H9 (cell line): Measurements from ENCODE around the gene CCDC170. TPM values are rescaled to one million over a fixed set of nuclear protein-coding genes. Genes with fewer than 3 reads are reported as not detected.

Experiments
- DNase-seq: peaks from one replicate; pipeline ENCODE4 v3.0.0-alpha.2; 2017
- H2AFZ ChIP-seq: one replicate; pipeline ENCODE4 v1.6.1; 2013; ENCODE audit warnings: mild to moderate bottlenecking, low read length, control low read depth, moderate library complexity
- H2AK5ac ChIP-seq: 2 replicates; pipeline ENCODE4 v1.6.1; 2013; ENCODE audit warnings: low read length, control low read depth, mixed read lengths; ENCODE audit not compliant: insufficient read length
- H2BK120ac ChIP-seq: one replicate; pipeline ENCODE4 v1.6.1; 2013; ENCODE audit warnings: low read depth, mild to moderate bottlenecking, low read length, control low read depth, inconsistent platforms; ENCODE audit not compliant: poor library complexity, severe bottlenecking
- H2BK12ac ChIP-seq: 2 replicates; pipeline ENCODE4 v1.6.1; 2013; ENCODE audit warnings: low read length, control low read depth, mixed read lengths, low read depth; ENCODE audit not compliant: insufficient read length
- H2BK15ac ChIP-seq: 2 replicates; pipeline ENCODE4 v1.6.1; 2013; ENCODE audit warnings: low read depth, low read length, control low read depth
- H2BK20ac ChIP-seq: one replicate; pipeline ENCODE4 v1.6.1; 2013; ENCODE audit warnings: low read depth, mild to moderate bottlenecking, low read length, control low read depth, inconsistent platforms; ENCODE audit not compliant: poor library complexity, severe bottlenecking
- H2BK5ac ChIP-seq: 2 replicates; pipeline ENCODE4 v1.6.1; 2013; ENCODE audit warnings: low read length, control low read depth, mixed read lengths; ENCODE audit not compliant: insufficient read length
- H3K14ac ChIP-seq: 2 replicates; pipeline ENCODE4 v1.6.1; 2013; ENCODE audit warnings: low read length, control low read depth; ENCODE audit not compliant: insufficient read depth
- H3K18ac ChIP-seq: 2 replicates; pipeline ENCODE4 v1.6.1; 2013; ENCODE audit warnings: low read depth, mild to moderate bottlenecking, mixed read lengths, low read length, control low read depth; ENCODE audit not compliant: insufficient read length
- H3K23ac ChIP-seq: 2 replicates; pipeline ENCODE4 v1.6.1; 2013; ENCODE audit warnings: low read length, control low read depth, mixed read lengths, low read depth; ENCODE audit not compliant: insufficient read length
- H3K23me2 ChIP-seq: 2 replicates; pipeline ENCODE4 v1.6.1; 2013; ENCODE audit warnings: low read depth, mild to moderate bottlenecking, mixed read lengths, low read length, control low read depth; ENCODE audit not compliant: insufficient read length, poor library complexity, severe bottlenecking
- H3K27ac ChIP-seq: 2 replicates; pipeline ENCODE4 v1.5.1; 2013; ENCODE audit warnings: low read length, control low read depth, mixed read lengths, low read depth; ENCODE audit not compliant: insufficient read length
- H3K27me3 ChIP-seq: 2 replicates; pipeline ENCODE4 v1.6.1; 2013; ENCODE audit warnings: low read length, control low read depth, inconsistent platforms; ENCODE audit not compliant: insufficient read depth
- H3K4ac ChIP-seq: 2 replicates; pipeline ENCODE4 v1.6.1; 2013; ENCODE audit warnings: low read depth, mild to moderate bottlenecking, control low read depth, inconsistent platforms, low read length, moderate library complexity
- H3K4me1 ChIP-seq: 2 replicates; pipeline ENCODE4 v1.6.1; 2013; ENCODE audit warnings: low read length, control low read depth, inconsistent platforms; ENCODE audit not compliant: insufficient read depth
- H3K4me2 ChIP-seq: 2 replicates; pipeline ENCODE4 v1.6.1; 2013; ENCODE audit warnings: low read length, control low read depth, mixed read lengths; ENCODE audit not compliant: insufficient read length, insufficient read depth
- H3K56ac ChIP-seq: 2 replicates; pipeline ENCODE4 v1.6.1; 2013; ENCODE audit warnings: low read depth, mild to moderate bottlenecking, mixed read lengths, low read length, control low read depth; ENCODE audit not compliant: insufficient read length
- H3K79me1 ChIP-seq: 2 replicates; pipeline ENCODE4 v1.6.1; 2013; ENCODE audit warnings: low read depth, mild to moderate bottlenecking, moderate library complexity, low read length, control low read depth, inconsistent platforms; ENCODE audit not compliant: insufficient read depth, poor library complexity, severe bottlenecking
- H3K79me2 ChIP-seq: 2 replicates; pipeline ENCODE4 v1.6.1; 2013; ENCODE audit warnings: low read length, control low read depth, inconsistent platforms; ENCODE audit not compliant: insufficient read depth
- H3K9ac ChIP-seq: 2 replicates; pipeline ENCODE4 v1.6.1; 2013; ENCODE audit warnings: low read length, control low read depth, mixed read lengths; ENCODE audit not compliant: insufficient read length; ENCODE audit errors: extremely low read depth
- H3K9me3 ChIP-seq: one replicate; pipeline ENCODE4 v1.6.1; 2013; ENCODE audit warnings: low read depth, low read length, inconsistent platforms; ENCODE audit not compliant: control insufficient read depth
- H3T11ph ChIP-seq: one replicate; pipeline ENCODE4 v1.6.1; 2013; ENCODE audit warnings: mild to moderate bottlenecking, low read length, control low read depth, inconsistent platforms
- H4K20me1 ChIP-seq: one replicate; pipeline ENCODE4 v1.6.1; 2013; ENCODE audit not compliant: control insufficient read depth, insufficient read length, insufficient read depth
- H4K5ac ChIP-seq: 2 replicates; pipeline ENCODE4 v1.6.1; 2013; ENCODE audit warnings: low read depth, mild to moderate bottlenecking, mixed read lengths, low read length, control low read depth; ENCODE audit not compliant: insufficient read length
- H4K8ac ChIP-seq: replicated peaks from 2 replicates; pipeline ENCODE4 v1.6.1; 2013; ENCODE audit warnings: low read length, control low read depth, mixed read lengths, low read depth; ENCODE audit not compliant: insufficient read length
- H4K91ac ChIP-seq: 2 replicates; pipeline ENCODE4 v1.6.1; 2013; ENCODE audit warnings: low read depth, mild to moderate bottlenecking, moderate library complexity, mixed read lengths, low read length, control low read depth; ENCODE audit not compliant: insufficient read length
- H3K27ac Mint-ChIP-seq, 3 experiments: 2 replicates in 2 of 3; 3 replicates in 1 of 3; pipeline ENCODE4 v1.8.0; 2020 to 2021; ENCODE audit warnings: mixed read lengths in 3 of 3, mild to moderate bottlenecking in 1 of 3, moderate library complexity in 1 of 3
- H3K27me3 Mint-ChIP-seq: 2 replicates; pipeline ENCODE4 v1.8.0; 2021; ENCODE audit warnings: low read depth, mild to moderate bottlenecking, moderate library complexity, mixed read lengths
- H3K36me3 Mint-ChIP-seq, 3 experiments: 2 replicates in 2 of 3; 3 replicates in 1 of 3; pipeline ENCODE4 v1.8.0; 2020 to 2021; ENCODE audit warnings: low read depth in 3 of 3, mixed read lengths in 3 of 3; ENCODE audit not compliant: insufficient read depth in 1 of 3
- H3K4me1 Mint-ChIP-seq, 2 experiments: 2 replicates each; pipeline ENCODE4 v1.8.0; 2020; ENCODE audit warnings: mixed read lengths in 2 of 2
- H3K4me3 Mint-ChIP-seq, 2 experiments: 2 replicates in 1 of 2; 3 replicates in 1 of 2; pipeline ENCODE4 v1.8.0; 2020 to 2021; ENCODE audit warnings: mild to moderate bottlenecking in 2 of 2, mixed read lengths in 2 of 2, moderate library complexity in 1 of 2
- H3K9me3 Mint-ChIP-seq, 2 experiments: 2 replicates in 1 of 2; 3 replicates in 1 of 2; pipeline ENCODE4 v1.8.0; 2020; ENCODE audit warnings: mild to moderate bottlenecking in 2 of 2, mixed read lengths in 2 of 2, moderate library complexity in 1 of 2
- CTCF ChIP-seq: fragments of 200-600 bp; sonication (generic); conservative IDR thresholded peaks from 3 replicates; pipeline ENCODE4 v1.8.0; 2021; ENCODE audit warnings: antibody characterized with exemption, mild to moderate bottlenecking
- total RNA-seq: library from RNA; stranded (reverse); gene quantifications from 2 replicates; pipeline ENCODE4 v1.2.1, GENCODE V29; 2021

The CCDC170 gene
- total RNA-seq, 1 experiment from 2014 or later: 0.07 TPM

GRCh38 chr6:151481786-151482185 lies 12.0 kb upstream of the CCDC170 start:
- Histone ChIP-seq H3K56ac (no peak overlapping the region), H3K14ac (no peak overlapping the region), H2AK5ac (no peak overlapping the region), H3K4me2 (no peak overlapping the region), H3K9ac (no peak overlapping the region), H4K20me1 (no peaks in the 10 kb centered on the region), H3T11ph (no peak overlapping the region), H4K91ac (no peak overlapping the region), H3K79me1 (no peaks in the 10 kb centered on the region), H2BK5ac (no peak overlapping the region), H2BK120ac (no peak overlapping the region), H3K23ac (no peak overlapping the region), H3K4ac (no peak overlapping the region), H3K23me2 (no peaks in the 10 kb centered on the region), H2AFZ (no peak overlapping the region), H3K27me3 (no peaks in the 10 kb centered on the region), H2BK15ac (no peak overlapping the region), H2BK12ac (no peak overlapping the region), H4K5ac (no peak overlapping the region), H2BK20ac (no peak overlapping the region), H3K79me2 (no peaks in the 10 kb centered on the region), H4K8ac (no peak overlapping the region), H3K18ac (no peak overlapping the region), H3K4me1 (no peaks in the 10 kb centered on the region), H3K27ac (no peak overlapping the region), H3K9me3 (no peaks in the 10 kb centered on the region)
- no peak for DNase-seq
- H3K27me3 Mint-ChIP-seq: no peaks in the 10 kb centered on the region; the same call in 1 of the 2 replicates
- no peak overlapping the region for H3K4me3 Mint-ChIP-seq
- no peak overlapping the region for H3K27ac Mint-ChIP-seq
- peaks cover 6 to 9% of the 10 kb centered on the region in 2 experiments for H3K4me1 Mint-ChIP-seq
- no peak for TF ChIP-seq CTCF
- no peaks in the 10 kb centered on the region for H3K36me3 Mint-ChIP-seq
- H3K9me3 Mint-ChIP-seq: no peaks in the 10 kb centered on the region
